GM18868 (cell line): Measurements from ENCODE around the gene WWOX.
A peak's percentile ranks its signal among the peaks of the same experiment; 100 is the strongest.

ENCODE experiments used
- ATAC-seq: cut with Tn5 transposase; IDR thresholded peaks from one replicate; pipeline ENCODE4 v1.9.1; 2021; ENCODE audit warnings: mild to moderate bottlenecking, moderate library complexity; ENCODE audit not compliant: unreplicated experiment

Gene WWOX

DNA sequence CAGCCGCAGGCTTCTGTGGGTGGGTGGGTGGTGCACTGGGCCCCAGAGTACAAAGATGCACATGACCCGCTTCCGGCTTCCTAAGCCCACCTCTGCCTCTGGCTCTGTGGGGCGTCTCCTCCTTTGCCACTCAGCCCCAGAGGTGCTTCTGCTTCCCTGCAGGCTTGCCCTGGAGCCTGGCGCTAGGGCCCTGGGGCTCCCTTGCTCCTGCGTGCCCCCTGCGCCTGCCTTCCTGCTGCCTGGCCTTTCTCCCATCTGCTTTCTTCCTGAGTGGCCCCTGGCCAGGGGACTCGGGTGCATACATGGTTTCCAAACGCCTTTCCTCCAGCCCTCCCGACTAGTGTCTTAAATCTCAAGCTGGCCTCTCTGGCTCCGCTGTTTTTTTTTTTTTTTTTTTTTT lies 3.4 kb downstream of the WWOX start:
- ATAC-seq: no peak

DNA sequence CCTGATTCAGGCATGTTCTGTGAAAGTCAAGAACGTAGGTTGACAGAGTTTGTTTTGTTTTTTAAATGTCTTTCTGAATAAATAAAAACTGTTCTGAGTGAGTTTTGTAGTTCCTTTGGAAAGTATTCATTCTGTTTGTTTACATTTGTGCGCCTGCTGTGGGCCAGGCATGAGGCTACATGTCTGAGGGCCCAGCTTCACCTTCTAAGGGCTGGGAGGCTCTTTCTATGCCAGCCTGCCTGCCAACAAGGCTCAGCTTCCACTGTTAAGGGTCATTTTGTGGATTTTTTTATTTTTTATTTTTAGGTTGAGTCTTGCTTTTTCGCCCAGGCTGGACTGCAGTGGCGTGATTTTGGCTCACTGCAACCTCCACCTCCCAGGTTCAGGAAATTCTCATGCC lies 6.1 kb downstream of the WWOX start:
- no peak for ATAC-seq

DNA sequence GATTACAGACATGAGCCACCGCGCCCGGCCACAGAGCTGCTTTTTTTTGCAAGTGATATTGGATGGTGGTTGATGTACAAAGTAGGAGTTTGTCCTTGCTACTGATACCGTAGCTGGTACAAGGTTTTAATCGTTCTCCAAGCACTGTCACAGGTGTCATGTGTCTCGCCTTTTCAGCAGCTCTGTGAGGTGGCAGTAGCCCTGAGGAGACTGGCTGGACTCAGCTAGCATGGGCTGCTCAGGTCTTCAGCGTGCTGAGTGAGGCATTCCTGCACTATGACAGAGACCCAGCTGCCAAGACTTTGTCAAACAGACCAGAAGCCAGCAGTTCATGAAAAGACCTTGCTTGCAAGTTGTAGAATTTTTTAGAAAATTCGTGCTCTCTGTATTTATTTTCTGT lies 7.2 kb downstream of the WWOX start:
- ATAC-seq: no peak

DNA sequence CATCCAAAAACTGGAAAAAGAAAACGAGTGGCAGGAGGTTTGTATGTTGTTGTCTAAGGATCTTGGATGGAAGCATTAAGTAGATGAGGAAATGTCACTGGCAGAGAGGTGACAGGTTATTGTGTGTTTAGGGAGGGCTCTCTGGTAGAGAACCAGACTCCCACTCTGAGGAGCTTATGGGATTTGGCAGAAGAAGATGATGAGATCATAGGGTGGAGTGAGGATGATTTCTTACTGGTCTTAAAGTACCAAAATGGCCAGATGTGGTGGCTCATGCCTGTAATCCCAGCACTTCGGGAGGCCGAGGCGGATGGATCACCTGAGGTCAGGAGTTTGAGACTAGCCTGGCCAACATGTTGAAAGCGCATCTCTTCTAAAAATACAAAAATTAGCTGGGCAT lies 9.0 kb downstream of the WWOX start:
- no peak for ATAC-seq

DNA sequence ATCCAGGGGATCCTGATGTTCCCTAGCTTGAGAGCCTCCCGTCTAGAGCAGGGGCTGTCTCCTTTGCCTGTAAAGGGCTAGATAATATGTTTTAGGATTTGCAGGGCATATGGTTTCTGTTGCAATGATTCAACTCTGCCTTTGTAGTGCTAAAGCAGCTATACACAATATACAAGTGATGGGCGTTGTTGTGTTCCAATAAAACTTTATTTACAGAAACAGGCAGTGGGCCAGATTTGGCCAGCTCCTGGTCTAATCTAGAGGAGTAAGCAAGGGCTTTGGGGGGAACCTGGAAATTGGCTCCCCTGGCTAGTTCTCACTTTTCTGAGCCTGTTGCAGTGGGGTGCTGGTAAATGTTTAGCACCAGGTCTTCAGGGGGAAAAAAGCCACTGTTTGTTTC lies 13.8 kb downstream of the WWOX start:
- no peak for ATAC-seq

DNA sequence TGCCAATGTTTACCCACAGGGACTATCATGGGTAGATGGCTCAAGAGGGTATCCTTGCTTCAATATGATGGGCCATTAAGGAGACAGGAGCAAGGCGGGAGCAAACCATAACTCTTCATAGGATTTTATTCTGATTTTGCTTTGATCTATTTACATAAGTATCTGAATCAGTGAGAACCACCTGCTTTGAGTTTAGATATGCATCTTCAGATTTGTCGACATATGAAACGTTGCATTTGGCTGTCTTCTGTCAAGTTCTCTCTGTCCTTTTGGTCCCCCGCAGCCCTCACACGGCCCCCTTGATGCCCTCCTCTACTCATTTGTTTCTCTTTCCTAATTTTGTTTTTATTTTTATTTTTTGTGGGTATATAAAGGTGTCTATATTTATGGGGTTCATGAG lies 16.2 kb downstream of the WWOX start:
- ATAC-seq: no peak

DNA sequence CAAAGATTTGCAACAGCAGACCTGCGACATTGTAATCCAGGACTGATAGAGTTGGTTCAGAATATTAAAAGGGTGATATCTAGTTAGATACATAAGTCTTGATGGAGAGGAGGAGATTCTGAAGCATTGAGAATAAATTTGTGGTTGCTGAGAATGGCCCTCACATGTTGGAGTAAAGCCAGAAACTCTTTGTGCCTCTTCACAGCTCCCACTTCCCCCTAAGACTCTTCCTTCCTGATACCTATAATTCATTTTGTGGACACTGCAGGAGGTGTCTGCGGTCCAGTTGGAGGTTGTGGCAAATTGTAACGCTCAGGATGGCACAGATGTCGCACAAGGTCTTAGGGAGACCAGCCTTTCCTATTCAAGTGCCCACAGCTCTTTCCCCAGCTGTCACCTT lies 17.5 kb downstream of the WWOX start:
- ATAC-seq: no peak

DNA sequence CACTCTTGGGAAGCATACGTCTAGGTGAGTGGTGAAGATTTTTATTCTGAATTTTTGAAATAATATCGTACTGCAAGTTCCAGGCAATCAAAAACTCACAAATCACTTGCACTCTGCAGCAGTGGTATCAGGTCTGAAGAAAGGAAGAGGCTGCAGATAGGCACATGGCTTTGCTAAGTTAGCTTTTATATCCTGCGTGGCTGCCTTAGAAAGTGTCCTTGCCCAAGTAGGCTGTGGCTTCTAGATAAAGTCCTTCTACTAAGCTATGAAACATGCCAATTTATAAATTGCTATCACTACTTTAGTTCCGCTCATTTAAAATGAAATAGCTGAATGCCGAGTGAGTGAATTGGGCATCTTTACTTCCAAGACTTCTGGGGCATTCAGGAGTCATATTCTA lies 17.9 kb downstream of the WWOX start:
- no peak for ATAC-seq

DNA sequence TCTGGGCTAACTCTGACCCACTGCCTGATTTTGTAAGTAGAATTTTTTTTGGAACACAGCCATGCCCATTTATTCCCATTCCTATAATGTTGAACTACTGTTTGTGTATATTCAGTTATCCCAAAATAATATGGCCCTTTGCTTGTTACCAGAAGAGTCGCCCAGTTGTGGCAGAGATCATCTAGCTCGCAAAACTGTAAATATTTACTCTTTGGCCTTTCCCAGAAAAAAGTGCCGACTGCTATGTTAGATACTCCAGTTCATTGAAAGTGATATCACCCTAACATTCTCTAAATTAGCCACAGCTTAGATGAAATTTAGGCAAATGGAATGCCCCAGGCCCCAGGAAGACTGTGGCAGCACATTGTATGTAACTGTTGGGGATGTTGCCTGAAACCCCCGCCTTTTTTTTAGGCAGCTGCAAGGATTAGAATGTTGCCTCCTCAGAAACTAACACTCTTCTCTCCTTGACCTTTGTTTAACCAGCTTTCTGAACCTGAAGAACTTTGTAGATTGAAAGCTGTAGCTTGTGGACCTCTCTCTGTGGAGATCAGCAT lies 19.1 kb downstream of the WWOX start:
- ATAC-seq: no peak

DNA sequence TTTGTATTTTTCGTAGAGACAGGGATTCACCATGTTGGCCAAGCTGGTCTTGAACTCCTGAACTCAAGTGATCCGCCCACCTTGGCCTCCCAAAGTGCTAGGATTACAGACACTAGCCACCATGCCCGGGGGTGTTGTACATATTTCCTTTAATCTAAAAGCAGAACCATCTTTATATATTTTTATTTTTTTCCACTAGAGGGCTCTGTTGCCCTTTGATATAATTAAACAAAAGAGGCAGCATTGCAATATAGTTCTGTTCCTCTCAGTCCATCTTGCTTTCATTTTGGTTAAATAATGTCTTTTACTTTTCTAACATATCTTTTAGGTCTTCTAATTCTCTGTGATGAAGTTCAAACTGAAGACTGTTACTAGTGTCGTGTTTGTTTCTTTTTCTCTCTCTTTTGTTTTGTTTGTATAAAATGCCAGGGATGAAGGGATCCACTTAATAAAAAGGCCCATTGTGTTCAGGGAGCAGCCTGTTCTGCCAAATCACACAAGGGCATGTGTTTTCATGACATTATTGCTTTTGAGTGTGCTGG lies 23.4 kb downstream of the WWOX start:
- peak; percentile 92 for ATAC-seq

DNA sequence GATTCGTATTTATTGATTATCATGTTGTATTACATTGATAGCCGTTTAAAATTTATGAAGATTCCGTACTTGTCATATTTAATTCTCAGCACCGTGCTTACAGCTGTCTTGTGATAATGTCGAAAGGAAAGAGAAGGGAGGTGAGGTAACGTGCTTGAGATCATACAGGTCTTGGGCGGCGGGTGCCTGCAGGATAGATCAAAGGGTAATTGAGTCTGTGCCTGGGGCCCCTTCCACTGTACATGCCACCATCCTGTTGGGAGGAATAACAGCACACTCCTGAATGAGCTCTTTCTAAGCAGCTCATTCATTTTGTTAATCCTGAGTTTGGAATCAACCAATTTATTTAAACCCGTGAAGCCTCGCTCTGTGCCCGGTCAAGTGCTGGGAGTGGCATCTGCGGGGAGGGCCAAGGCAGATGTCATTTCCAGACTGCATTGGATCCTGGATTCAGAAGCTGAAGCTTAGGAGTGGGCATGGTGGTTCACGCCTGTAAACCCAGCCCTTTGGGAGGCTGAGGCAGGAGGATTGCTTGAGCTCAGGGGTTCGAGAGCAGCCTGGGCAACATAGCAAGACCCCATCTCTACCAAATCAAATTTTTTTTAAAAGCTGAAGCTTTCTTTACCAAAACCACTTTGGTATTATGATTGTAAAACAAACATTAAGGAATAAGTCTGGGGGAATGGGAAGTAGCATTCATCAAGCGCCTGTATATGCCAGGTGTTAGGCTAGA lies 25.8 kb downstream of the WWOX start:
- no peak for ATAC-seq

DNA sequence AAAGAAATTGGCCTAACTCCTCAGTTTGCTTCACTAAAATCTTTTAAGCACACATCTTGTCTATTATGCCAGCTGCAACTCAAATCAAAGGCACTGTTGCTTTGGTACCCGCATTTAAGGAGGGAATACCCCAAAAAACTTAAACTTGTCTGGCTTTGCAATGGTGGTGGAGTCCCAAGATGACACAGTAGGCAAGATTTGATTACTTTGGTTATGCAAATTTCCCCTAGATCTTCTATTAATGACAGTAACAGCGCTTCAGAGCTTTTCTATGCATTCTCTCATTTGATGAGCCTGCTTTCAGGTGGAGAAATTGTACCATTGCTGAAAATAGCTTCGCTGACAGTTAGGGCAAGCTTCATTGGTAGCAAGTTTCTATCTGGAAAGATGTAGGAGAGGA lies 27.2 kb downstream of the WWOX start:
- no peak for ATAC-seq

DNA sequence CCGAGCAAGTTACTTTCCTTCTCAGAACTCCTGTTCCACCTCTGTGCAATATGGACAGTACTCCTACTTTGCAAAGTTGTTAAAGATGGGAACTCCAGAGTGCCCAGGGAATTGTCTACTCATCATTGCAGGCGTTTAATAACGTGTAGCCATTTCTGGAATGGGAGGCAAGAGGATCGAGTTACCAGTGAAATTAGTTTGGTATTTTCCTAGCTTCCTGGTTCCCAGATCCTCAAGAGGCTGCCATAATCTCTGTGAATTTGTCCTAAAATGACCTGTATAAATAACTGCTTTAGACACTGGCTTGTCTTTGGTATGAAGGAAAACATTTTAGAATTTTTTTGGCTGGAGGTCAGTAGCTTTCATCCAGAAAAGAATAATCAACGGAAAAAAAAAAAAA lies 27.7 kb downstream of the WWOX start:
- ATAC-seq: no peak

DNA sequence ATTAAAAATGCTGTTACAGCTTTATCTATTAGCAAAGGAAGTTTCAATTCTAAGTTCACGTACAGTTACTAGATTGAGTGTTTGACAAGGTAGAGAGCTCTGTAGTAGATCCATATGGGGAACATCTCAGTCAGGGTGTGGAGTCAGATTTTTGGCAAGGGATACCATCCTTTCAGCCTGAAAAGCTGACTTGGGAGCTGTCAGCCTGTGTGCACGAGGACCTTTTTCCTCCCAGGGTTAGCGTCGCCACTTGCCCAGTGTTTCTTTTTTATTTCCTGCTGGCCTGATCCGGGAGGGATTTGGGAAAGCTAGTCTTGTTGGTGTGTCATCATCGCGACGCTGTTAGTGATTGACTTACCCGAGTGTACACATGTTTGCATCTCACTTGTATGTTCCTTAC lies 29.5 kb downstream of the WWOX start:
- ATAC-seq: no peak

DNA sequence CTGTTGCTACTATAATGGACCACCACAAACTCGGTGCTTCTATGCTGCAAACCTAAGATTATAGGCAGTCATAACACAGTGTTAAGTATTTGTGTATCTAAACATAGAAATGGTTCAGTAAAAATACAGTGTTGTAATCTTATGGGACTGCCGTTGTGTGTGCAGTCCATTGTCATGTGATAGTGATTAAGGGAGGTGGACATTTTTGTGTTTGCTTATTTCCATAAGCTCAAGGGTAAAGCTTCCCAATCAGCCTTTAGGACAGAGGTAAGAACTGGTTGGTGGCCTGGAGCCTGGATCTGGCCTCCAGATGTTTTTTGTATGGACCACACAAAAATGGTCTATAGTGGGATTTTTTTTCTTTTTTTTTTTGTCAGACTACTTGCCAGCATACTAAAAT lies 29.9 kb downstream of the WWOX start:
- ATAC-seq: no peak

DNA sequence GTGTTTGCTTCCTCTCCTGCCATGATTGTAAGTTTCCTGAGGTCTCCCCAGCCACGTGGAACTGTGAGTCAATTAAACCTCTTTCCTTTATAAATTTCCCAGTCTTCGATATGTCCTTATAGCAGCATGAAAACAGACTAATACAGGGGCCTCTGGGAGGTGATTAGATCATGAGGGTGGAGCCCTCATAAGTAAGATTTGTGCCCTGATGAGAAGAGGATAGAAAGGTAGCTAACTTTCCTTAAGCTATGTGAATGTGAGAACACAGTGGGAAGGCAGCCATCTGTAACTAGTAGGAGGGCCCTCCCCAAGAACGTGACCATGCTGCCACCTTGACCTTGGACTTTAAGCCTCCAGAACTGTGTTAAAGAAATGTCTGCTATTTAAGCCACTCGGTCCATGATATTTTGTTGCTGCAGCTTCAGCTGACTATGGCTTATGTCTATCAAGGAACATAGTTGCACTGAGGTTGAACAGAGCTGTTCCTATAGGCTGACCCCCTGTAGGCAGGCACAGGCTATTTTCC lies 30.7 kb downstream of the WWOX start:
- no peak for ATAC-seq

DNA sequence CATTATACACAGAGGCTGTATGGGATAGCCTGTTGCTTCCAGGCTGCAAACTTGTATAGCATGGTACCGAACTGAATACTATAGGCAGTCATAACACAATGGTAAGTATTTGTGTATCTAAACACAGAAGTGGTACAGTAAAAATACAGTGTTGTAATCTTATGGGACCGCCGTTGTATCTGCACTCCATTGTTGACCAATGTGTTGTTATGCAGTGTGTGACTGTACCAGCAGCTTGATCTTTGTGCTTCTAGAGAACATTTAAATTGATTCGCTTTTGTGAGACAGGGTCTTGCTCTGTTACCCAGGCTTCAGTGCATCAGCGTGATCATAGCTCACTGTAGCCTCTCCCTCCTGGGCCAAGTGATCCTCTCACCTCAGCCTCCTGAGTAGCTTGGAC lies 31.5 kb downstream of the WWOX start:
- ATAC-seq: no peak

DNA sequence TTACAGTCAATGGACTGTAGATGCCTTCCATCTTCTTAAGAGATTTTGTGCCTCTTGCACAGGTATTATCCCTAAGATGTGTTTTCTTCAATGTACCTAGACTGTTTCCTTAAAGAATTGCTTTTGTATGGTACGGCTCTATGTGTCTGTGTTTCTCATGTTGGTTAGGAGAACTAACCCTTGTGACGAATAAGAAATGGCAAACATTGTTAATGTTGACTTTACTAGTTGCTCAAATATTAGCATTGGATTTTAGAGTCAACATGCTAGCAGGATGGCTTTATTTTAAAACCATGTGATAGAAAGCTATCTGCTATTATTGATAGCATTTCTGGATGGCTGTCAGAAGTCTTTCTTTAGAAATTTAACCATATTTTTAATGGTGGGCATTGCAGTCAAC lies 34.5 kb downstream of the WWOX start:
- no peak for ATAC-seq

DNA sequence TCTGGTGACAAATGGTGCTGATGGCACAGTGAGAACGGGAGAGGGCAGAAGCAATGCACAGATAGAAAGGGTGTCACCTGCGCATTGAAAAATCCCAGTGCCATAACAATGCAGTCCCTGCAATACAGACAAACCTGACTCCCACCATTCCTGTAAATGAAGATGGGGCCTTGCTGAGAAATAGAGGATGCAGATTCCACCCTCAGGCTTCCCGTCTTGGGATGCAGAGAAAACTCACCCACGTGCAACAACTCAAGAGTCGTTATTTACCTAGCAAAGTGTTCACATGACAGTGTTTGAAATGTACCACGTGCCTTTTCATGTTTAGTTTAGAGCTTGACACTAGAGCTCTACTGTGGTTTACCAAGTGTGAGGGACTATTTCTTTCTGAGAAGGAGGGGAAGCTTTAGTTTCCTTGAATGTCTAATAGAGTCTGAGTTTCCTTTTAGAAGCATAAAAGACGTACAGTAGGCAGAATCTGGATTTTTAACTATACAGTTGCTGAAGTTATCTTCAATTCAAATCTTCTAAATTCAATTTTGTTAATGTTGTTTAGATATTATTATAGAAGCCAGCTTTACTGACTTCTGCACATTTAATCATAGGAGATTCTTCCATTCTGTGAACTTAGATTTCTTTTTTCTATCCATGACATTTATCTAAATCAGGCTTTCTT lies 35.6 kb downstream of the WWOX start:
- no peak for ATAC-seq

DNA sequence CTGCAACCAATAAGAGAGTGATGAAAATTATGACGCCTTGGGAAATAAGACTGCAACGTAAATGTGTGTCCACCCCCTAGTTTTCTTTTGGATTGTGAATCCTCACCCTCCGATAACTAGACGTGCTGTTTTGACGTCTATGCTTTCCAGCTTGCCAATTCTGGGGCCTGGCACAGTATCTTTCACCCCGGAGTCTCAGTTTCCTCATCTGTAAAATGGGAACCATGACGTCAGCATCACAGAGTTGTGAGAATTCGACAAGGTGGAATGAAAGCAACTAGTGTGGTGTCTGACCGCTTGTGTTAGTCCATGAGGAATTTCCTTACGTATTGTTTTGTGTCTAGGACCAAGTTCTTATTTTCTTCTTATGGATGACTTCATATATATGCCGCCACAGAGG lies 37.7 kb downstream of the WWOX start:
- ATAC-seq: no peak

DNA sequence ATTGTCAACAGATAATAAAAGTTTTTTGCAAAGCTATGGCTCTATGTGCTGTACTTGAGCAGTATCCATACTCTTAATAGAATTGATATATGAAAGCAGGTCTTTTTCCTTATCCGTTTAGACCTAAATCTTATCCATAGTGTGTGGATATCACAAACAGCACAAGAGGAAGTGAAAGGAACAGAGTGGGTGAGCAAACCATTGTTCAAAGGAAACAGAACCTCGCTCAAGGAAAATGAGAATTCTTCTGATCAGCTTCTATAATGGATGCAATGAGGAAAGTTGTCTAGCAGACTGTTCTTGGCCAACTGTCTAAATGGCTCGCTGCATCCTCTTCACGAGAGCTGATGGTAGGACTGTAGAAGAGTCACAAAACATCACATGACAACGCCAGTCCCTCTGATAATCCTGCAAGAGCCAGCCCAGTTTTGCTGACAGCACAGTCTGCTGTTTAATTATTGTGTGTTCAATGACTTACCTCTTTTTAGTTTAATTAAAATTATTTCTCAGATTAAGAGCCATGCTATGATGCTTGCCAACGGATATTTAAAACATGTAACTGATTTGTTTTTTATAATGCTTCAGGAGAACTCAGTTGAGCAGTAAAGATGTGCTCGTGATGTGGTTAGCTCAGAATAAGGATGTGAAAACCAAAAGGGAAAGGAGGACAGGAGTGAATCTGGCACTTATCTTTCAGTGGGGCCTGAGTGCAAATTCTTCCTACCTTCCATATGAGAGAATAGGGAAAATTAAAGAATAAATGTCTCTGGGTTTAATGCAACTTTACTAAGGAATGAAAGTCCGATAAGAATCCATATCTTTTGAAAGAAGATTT lies 38.5 kb downstream of the WWOX start:
- peak; percentile 53 for ATAC-seq
